MM.1S (cell line): ENCODE data around the gene NME3.

Experiments
- DNase-seq: peaks from one replicate; pipeline ENCODE4 v3.0.0-alpha.2; 2015
- H2AFZ ChIP-seq: fragments of 300-600 bp; sonication (generic); 2 replicates; pipeline ENCODE4 v1.6.0; 2016; ENCODE audit warnings: antibody characterized with exemption, low read length
- H3F3A ChIP-seq: fragments of 300-600 bp; sonication (generic); 2 replicates; pipeline ENCODE4 v1.6.1; 2016; ENCODE audit warnings: mild to moderate bottlenecking, antibody characterized with exemption, low read length, moderate library complexity, mixed read lengths; ENCODE audit not compliant: insufficient read depth
- H3K27ac ChIP-seq: fragments of 300-600 bp; sonication (generic); 2 replicates; pipeline ENCODE4 v1.5.1; 2016; ENCODE audit warnings: mild to moderate bottlenecking, low read length
- H3K27me3 ChIP-seq: fragments of 300-600 bp; sonication (generic); replicated peaks from 2 replicates; pipeline ENCODE4 v1.6.0; 2016; ENCODE audit warnings: low read length; ENCODE audit not compliant: insufficient read depth
- H3K36me3 ChIP-seq: fragments of 300-600 bp; sonication (generic); replicated peaks from 2 replicates; pipeline ENCODE4 v1.6.1; 2016; ENCODE audit warnings: mild to moderate bottlenecking, low read length, mixed read lengths; ENCODE audit not compliant: insufficient read depth
- H3K4me1 ChIP-seq: fragments of 300-600 bp; sonication (generic); 2 replicates; pipeline ENCODE4 v1.6.1; 2016; ENCODE audit warnings: low read length, mixed read lengths
- H3K4me2 ChIP-seq: fragments of 300-600 bp; sonication (generic); 2 replicates; pipeline ENCODE4 v1.6.0; 2016; ENCODE audit warnings: low read depth, low read length
- H3K4me3 ChIP-seq: fragments of 300-600 bp; sonication (generic); 2 replicates; pipeline ENCODE4 v1.5.1; 2016; ENCODE audit warnings: low read length, mixed read lengths
- H3K79me2 ChIP-seq: fragments of 300-600 bp; sonication (generic); 2 replicates; pipeline ENCODE4 v1.6.1; 2016; ENCODE audit warnings: mixed run types, low read length, mixed read lengths
- H3K9ac ChIP-seq: fragments of 300-600 bp; sonication (generic); 2 replicates; pipeline ENCODE4 v1.6.1; 2016; ENCODE audit warnings: low read length, mixed read lengths
- H3K9me2 ChIP-seq: fragments of 300-600 bp; sonication (generic); replicated peaks from 2 replicates; pipeline ENCODE4 v1.6.1; 2016; ENCODE audit warnings: mild to moderate bottlenecking, low read length, mixed read lengths; ENCODE audit not compliant: insufficient read depth
- H3K9me3 ChIP-seq: fragments of 300-600 bp; sonication (generic); replicated peaks from 2 replicates; pipeline ENCODE4 v1.6.1; 2016; ENCODE audit warnings: mild to moderate bottlenecking, low read length, mixed read lengths; ENCODE audit not compliant: insufficient read depth
- H4K20me1 ChIP-seq: fragments of 300-600 bp; sonication (generic); 2 replicates; pipeline ENCODE4 v1.6.1; 2016; ENCODE audit warnings: mild to moderate bottlenecking, low read length, moderate library complexity, mixed read lengths; ENCODE audit not compliant: insufficient read depth
- EZH2 ChIP-seq: fragments of 300-600 bp; sonication (generic); optimal IDR thresholded peaks from 2 replicates; pipeline ENCODE3; 2017; ENCODE audit warnings: low read depth, mild to moderate bottlenecking, antibody characterized with exemption, low read length, mixed read lengths
- EZH2phosphoT487 ChIP-seq: fragments of 300-600 bp; sonication (generic); IDR thresholded peaks from 2 replicates; pipeline ENCODE4 v1.6.1; 2018; ENCODE audit warnings: antibody characterized with exemption, low read length
- TF ChIP-seq, protein P1 (sequence below): fragments of 300-600 bp; sonication (generic); IDR thresholded peaks from 2 replicates; pipeline ENCODE4 v1.5.1; 2016; ENCODE audit warnings: antibody characterized with exemption, low read length, mixed read lengths

Gene NME3

DNA sequence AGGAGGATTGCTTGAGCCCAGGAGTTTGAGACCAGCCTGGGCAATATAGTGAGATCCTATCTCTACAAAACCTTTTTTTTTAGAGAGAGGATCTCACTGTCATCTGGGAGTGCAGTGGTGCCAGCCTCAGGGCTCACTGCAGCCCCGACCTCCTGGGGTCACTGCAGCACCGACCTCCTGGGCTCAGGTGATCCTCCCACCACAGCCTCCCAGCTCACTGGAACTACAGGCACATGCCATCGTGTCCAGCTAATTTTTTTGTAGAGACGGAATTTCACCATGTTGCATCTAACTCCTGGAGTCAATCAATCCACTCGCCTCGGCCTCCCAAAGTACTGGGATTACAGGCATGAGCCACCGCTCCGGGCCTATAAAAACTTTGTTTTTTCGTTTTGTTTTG lies 50.0 kb downstream of the NME3 start:
- Histone ChIP-seq H3K36me3 (no peaks in the 10 kb centered on the region), H3K4me3 (no peak overlapping the region), H4K20me1 (no peaks in the 10 kb centered on the region), H3K4me1 (peaks cover 6% of the 10 kb centered on the region; the same call in 1 of the 2 replicates), H3K79me2 (peaks cover 40% of the 10 kb centered on the region), H3K4me2 (no peak overlapping the region), H3K9me3 (no peaks in the 10 kb centered on the region), H3K27me3 (no peaks in the 10 kb centered on the region), H3K9ac (no peak overlapping the region), H3K9me2 (no peaks in the 10 kb centered on the region), H3F3A (peaks cover 3% of the 10 kb centered on the region; the same call in 1 of the 2 replicates), H2AFZ (no peak overlapping the region), H3K27ac (no peak overlapping the region)
- no peak for DNase-seq
- TF ChIP-seq EZH2phosphoT487 (no peak), EZH2 (no peak)
- TF ChIP-seq, protein P1, sequence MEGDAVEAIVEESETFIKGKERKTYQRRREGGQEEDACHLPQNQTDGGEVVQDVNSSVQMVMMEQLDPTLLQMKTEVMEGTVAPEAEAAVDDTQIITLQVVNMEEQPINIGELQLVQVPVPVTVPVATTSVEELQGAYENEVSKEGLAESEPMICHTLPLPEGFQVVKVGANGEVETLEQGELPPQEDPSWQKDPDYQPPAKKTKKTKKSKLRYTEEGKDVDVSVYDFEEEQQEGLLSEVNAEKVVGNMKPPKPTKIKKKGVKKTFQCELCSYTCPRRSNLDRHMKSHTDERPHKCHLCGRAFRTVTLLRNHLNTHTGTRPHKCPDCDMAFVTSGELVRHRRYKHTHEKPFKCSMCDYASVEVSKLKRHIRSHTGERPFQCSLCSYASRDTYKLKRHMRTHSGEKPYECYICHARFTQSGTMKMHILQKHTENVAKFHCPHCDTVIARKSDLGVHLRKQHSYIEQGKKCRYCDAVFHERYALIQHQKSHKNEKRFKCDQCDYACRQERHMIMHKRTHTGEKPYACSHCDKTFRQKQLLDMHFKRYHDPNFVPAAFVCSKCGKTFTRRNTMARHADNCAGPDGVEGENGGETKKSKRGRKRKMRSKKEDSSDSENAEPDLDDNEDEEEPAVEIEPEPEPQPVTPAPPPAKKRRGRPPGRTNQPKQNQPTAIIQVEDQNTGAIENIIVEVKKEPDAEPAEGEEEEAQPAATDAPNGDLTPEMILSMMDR, result no peak
